Natural killer cell (primary cell): ENCODE results near the gene TXNDC17. TPM values are rescaled to one million over a fixed set of nuclear protein-coding genes. Genes with fewer than 3 reads are reported as not detected.

ENCODE experiments used
- ATAC-seq, 3 donors: fragments of 150-1000 bp in 2 of 3; fragments of 200-7000 bp in 1 of 3; cut with Tn5 transposase; 1 replicate in 1 of 3; 2 replicates in 2 of 3; pipeline ENCODE4 v1.10.0; 2021; ENCODE audit warnings: mild to moderate bottlenecking in 2 of 3, moderate library complexity in 2 of 3
- DNase-seq, 2 donors: peaks; one replicate each; pipeline versions ENCODE4 v3.0.0 to v3.0.0-alpha.2; 2013 to 2021; ENCODE audit warnings: mixed read lengths in 1 of 2
- H3K27ac ChIP-seq: one replicate; pipeline ENCODE4 v1.5.1; 2013; ENCODE audit warnings: mild to moderate bottlenecking, low read length
- H3K27me3 ChIP-seq: one replicate; pipeline ENCODE4 v1.6.1; 2013; ENCODE audit warnings: low read length; ENCODE audit not compliant: control insufficient read depth, insufficient read depth
- H3K36me3 ChIP-seq: one replicate; pipeline ENCODE4 v1.6.1; 2013; ENCODE audit warnings: low read length; ENCODE audit not compliant: control insufficient read depth, insufficient read depth
- H3K4me1 ChIP-seq: one replicate; pipeline ENCODE4 v1.6.1; 2013; ENCODE audit warnings: low read length; ENCODE audit not compliant: control insufficient read depth, insufficient read depth
- H3K4me3 ChIP-seq: one replicate; pipeline ENCODE4 v1.5.1; 2013; ENCODE audit warnings: low read length
- H3K9me3 ChIP-seq: one replicate; pipeline ENCODE4 v1.6.1; 2013; ENCODE audit warnings: low read length; ENCODE audit not compliant: control insufficient read depth, insufficient read depth
- H3K27ac Mint-ChIP-seq, 2 donors: one replicate each; pipeline ENCODE4 v1.8.0; 2022; ENCODE audit warnings: mild to moderate bottlenecking in 2 of 2, mixed read lengths in 2 of 2, moderate library complexity in 1 of 2
- H3K27me3 Mint-ChIP-seq, 2 donors: one replicate each; pipeline ENCODE4 v1.8.0; 2022; ENCODE audit warnings: low read depth in 2 of 2, mixed read lengths in 2 of 2
- H3K36me3 Mint-ChIP-seq: one replicate; pipeline ENCODE4 v1.8.0; 2022; ENCODE audit warnings: mixed read lengths
- H3K4me1 Mint-ChIP-seq, 2 donors: one replicate each; pipeline ENCODE4 v1.8.0; 2022; ENCODE audit warnings: mixed read lengths in 2 of 2
- H3K4me3 Mint-ChIP-seq: one replicate; pipeline ENCODE4 v1.8.0; 2022; ENCODE audit warnings: mild to moderate bottlenecking, moderate library complexity, mixed read lengths
- H3K9me3 Mint-ChIP-seq, 2 donors: one replicate each; pipeline ENCODE4 v1.8.0; 2022; ENCODE audit warnings: mixed read lengths in 2 of 2
- WGBS: methylation state at CpG from one replicate; pipeline ENCODE4 v1.1.7; 2013; ENCODE audit warnings: missing lambda C conversion rate; ENCODE audit not compliant: insufficient coverage; 5-methylcytosine and 5-hydroxymethylcytosine counted together
- intact Hi-C: fragments of 100-400 bp; cut with micrococcal nuclease; formaldehyde crosslinking; loops from one replicate; pipeline ENCODE4 v1.14.2; 2022
- total RNA-seq, 4 donors: library from RNA; stranded (reverse); fragments of 120-200 nt in 1 of 4; gene quantifications; one replicate each; pipeline versions ENCODE4 v1.2.3 to v1.2.4, GENCODE V29; 2013 to 2022
- TF ChIP-seq, protein P1 (sequence below): fragments of 200-600 bp; IDR thresholded peaks from one replicate; pipeline ENCODE4 v1.8.0; 2022; ENCODE audit warnings: antibody characterized with exemption

Gene TXNDC17
- total RNA-seq, 3 donors from 2014 or later (not counting 1 experiment from before 2014, with no cell fraction given) = 15.2 to 15.7 (median 15.4) TPM

DNA sequence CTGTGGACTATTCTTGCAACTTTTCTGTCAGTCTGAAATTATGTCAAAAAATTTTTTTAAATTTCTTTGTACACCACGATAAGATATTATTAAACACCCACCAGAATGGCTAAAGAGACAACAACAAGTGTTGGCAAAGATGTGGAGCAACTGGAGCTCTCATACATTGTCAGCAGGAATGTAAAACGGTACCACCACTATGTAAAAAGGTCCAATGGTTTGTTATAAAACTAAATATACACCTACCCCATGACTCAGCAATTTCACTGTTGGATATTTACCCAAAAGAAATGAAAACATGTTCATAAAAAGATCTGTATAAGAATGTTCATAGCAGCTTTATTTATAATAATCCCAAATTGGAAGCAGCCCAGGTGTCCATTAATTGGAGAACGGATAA, 7.6 kb upstream of the TXNDC17 start:
- Mint-ChIP-seq H3K36me3 (peaks cover 22% of the 10 kb centered on the region), H3K4me3 (no peak overlapping the region), H3K27me3 (no peaks in the 10 kb centered on the region), H3K9me3 (no peaks in the 10 kb centered on the region), H3K27ac (no peak overlapping the region), H3K4me1 (peaks cover 15 to 19% of the 10 kb centered on the region in 2 donors)
- intact Hi-C loops = no loop called here
- ATAC-seq (no peak), DNase-seq (no peak)
- TF ChIP-seq, protein P1, sequence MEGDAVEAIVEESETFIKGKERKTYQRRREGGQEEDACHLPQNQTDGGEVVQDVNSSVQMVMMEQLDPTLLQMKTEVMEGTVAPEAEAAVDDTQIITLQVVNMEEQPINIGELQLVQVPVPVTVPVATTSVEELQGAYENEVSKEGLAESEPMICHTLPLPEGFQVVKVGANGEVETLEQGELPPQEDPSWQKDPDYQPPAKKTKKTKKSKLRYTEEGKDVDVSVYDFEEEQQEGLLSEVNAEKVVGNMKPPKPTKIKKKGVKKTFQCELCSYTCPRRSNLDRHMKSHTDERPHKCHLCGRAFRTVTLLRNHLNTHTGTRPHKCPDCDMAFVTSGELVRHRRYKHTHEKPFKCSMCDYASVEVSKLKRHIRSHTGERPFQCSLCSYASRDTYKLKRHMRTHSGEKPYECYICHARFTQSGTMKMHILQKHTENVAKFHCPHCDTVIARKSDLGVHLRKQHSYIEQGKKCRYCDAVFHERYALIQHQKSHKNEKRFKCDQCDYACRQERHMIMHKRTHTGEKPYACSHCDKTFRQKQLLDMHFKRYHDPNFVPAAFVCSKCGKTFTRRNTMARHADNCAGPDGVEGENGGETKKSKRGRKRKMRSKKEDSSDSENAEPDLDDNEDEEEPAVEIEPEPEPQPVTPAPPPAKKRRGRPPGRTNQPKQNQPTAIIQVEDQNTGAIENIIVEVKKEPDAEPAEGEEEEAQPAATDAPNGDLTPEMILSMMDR = no peak
- peaks cover 4% of the 10 kb centered on the region for H3K4me1 ChIP-seq
- no peaks in the 10 kb centered on the region for H3K9me3 ChIP-seq
- 100% methylated on average over 2 of the region's 3 CpGs for WGBS
- peaks cover 31% of the 10 kb centered on the region for H3K36me3 ChIP-seq
- no peaks in the 10 kb centered on the region for H3K27me3 ChIP-seq
- H3K27ac ChIP-seq = no peak overlapping the region
- no peak overlapping the region for H3K4me3 ChIP-seq

DNA sequence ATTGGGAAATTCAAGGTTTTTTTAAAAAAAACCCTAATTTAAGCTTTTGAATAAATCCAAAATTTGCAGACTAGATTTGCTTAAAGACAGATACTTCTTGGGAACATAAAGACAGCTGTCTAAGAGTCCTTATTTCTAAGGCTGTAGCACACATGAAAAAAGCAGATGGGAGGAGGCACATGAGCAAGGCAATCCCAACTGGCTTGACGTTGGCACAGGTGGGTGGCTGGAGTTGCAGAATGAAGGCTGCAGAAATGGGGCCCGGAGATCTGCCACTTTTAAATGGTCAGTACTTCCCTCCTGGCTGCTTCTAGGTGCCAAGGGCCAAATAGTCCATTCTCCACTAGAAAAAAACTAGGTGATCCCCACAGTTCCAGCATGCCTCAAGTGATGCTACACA, 4.8 kb upstream of the TXNDC17 start:
- H3K27me3 ChIP-seq = no peaks in the 10 kb centered on the region
- peaks cover 20% of the 10 kb centered on the region for H3K36me3 ChIP-seq
- peaks cover 13% of the 10 kb centered on the region for H3K36me3 Mint-ChIP-seq
- TF ChIP-seq, protein P1 = no peak
- no peak for ATAC-seq
- no peak overlapping the region for H3K4me3 Mint-ChIP-seq
- intact Hi-C loops = no loop called here
- DNase-seq = no peak
- H3K27ac Mint-ChIP-seq = peak overlapping the region in 1 of 2 donors; percentile 42
- no peak overlapping the region for H3K27ac ChIP-seq
- 94% methylated on average over 2 of the region's 2 CpGs for WGBS
- peaks cover 29 to 48% of the 10 kb centered on the region in 2 donors for H3K4me1 Mint-ChIP-seq
- H3K9me3 Mint-ChIP-seq = no peaks in the 10 kb centered on the region
- H3K9me3 ChIP-seq = no peaks in the 10 kb centered on the region
- H3K4me1 ChIP-seq = peaks cover 22% of the 10 kb centered on the region
- no peaks in the 10 kb centered on the region for H3K27me3 Mint-ChIP-seq
- no peak overlapping the region for H3K4me3 ChIP-seq

DNA sequence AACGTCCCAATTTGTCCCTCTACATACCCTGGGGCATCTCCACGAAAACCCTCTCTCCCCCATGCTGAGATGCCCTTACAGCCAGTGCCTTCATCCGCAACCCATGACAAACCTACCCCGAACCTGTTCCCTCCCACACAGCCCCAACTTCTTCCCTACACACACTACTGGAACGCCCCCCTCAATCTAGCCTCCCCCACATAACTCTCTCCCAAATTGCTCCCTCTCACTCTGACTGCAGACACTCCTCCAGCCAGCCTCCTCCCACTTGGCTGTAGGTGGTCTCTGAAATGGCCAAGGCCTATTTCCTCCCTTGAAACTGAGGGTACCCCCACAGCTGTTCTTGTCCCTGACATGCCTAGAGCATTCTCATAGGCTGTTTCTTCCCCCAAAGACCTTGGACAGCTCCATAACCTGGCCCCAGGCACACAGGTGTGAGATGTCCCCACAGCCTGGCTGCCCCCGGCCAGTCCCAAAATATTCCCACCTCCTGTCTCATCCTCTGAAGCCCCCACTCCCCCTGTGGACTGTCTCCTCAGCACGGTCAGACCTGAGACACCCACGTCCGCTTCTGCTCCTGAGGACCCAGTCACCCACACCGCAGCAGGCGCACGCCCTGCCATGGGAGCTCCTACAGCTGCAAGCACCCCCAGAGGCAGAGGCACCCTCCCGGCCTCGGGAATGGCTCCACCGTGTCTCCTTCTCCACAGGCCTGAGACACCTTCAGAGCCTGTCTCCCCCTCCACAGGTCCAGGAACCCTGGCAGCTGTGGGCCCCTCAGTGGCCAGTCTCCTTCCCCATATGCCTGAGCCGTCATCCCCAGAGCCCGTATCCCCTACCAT, 4.0 kb upstream of the TXNDC17 start:
- intact Hi-C loops = no loop called here
- H3K36me3 Mint-ChIP-seq = peaks cover 13% of the 10 kb centered on the region
- peaks cover 14% of the 10 kb centered on the region for H3K36me3 ChIP-seq
- H3K9me3 Mint-ChIP-seq = no peaks in the 10 kb centered on the region
- H3K27me3 ChIP-seq = no peaks in the 10 kb centered on the region
- H3K27me3 Mint-ChIP-seq = no peaks in the 10 kb centered on the region
- DNase-seq (no peak), ATAC-seq (no peak)
- WGBS = 96% methylated on average over 17 of the region's 17 CpGs
- H3K27ac ChIP-seq = no peak overlapping the region
- H3K4me3 Mint-ChIP-seq = peak overlapping the region; percentile 35
- H3K27ac Mint-ChIP-seq = peak overlapping the region in 1 of 2 donors; percentile 42
- H3K4me3 ChIP-seq = no peak overlapping the region
- H3K4me1 ChIP-seq = peaks cover 29% of the 10 kb centered on the region
- H3K9me3 ChIP-seq = no peaks in the 10 kb centered on the region
- peaks cover 35 to 55% of the 10 kb centered on the region in 2 donors for H3K4me1 Mint-ChIP-seq
- TF ChIP-seq, protein P1 = no peak
